ENCODE measurements around the gene MSMB. TPM values are rescaled to one million over a fixed set of nuclear protein-coding genes. Genes with fewer than 3 reads are reported as not detected.

The MSMB gene
- polyA plus RNA-seq, 1 donor (not counting 4 experiments of a cell fraction or from before 2014, with no cell fraction given) = not detected

DNA sequence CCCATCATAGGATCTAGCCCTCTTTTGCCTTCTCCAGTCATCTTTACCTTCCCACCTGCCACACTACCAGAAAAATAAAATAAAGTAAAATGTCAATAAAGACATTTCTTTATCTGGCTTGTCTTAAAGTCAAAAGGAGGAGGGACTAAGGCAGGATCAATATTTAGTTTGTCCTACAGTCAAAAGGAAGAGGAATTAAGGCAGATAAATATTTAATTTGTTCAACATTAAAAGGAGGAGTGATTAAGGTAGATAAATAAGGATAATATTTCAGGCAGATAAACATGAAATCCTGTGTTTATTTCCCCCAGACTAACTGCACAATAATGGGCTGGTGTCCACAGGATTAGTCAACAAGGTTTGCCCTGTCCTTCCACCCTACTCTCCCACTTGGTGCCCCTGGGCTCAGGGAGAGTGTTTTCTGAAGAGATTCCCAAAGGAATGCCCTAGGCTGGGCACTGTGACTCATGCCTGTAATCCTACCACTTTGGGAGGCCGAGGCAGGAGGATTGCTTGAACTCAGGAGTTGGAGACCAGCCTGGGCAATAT lies 18.3 kb upstream of the MSMB start:
- dilution Hi-C loops (cut with MboI; ENCODE audit: extremely low pct_ligation_motif_present, low sequenced_read_pairs) = no loop called here
- no peak overlapping the region for H3K4me3 ChIP-seq (ENCODE audit: control insufficient read depth in 2 of 3, extremely low read depth in 1 of 3, insufficient read depth in 2 of 3, low read depth in 1 of 3, low read length in 3 of 3)
- no peaks in the 10 kb centered on the region for H3K79me2 ChIP-seq (ENCODE audit: control insufficient read depth, insufficient read depth, low read length)
- no peak for DNase-seq (ENCODE audit: low read depth, low spot score)
- no peak for FAIRE-seq
- no peaks in the 10 kb centered on the region for H3K4me1 ChIP-seq (ENCODE audit: control insufficient read depth, extremely low read depth, insufficient read depth, low read length)
- no peaks in the 10 kb centered on the region for H3K27me3 ChIP-seq (ENCODE audit: control insufficient read depth, extremely low read depth, insufficient read depth, low read length)
- H2AFZ ChIP-seq (ENCODE audit: control insufficient read depth, low read length) = no peak overlapping the region
- no peaks in the 10 kb centered on the region for H3K9me1 ChIP-seq (ENCODE audit: control insufficient read depth, extremely low read depth, insufficient read depth, low read length)
- no peak overlapping the region for H3K27ac ChIP-seq (ENCODE audit: control insufficient read depth, insufficient read depth, low read length)
- no peaks in the 10 kb centered on the region for H3K36me3 ChIP-seq (ENCODE audit: control insufficient read depth in 2 of 2, extremely low read depth in 1 of 2, insufficient read depth in 2 of 2, low read length in 2 of 2)
- H4K20me1 ChIP-seq (ENCODE audit: control insufficient read depth, extremely low read depth, insufficient read depth, low read length) = no peaks in the 10 kb centered on the region
- H3K9me3 ChIP-seq (ENCODE audit: control insufficient read depth, low read depth, low read length) = no peaks in the 10 kb centered on the region
- no peak overlapping the region for H3K9ac ChIP-seq (ENCODE audit: control insufficient read depth, extremely low read depth, insufficient read depth, low read length)
- H3K4me2 ChIP-seq (ENCODE audit: control insufficient read depth, extremely low read depth, insufficient read depth, low read depth, low read length) = no peak overlapping the region
- TF ChIP-seq, protein P1, sequence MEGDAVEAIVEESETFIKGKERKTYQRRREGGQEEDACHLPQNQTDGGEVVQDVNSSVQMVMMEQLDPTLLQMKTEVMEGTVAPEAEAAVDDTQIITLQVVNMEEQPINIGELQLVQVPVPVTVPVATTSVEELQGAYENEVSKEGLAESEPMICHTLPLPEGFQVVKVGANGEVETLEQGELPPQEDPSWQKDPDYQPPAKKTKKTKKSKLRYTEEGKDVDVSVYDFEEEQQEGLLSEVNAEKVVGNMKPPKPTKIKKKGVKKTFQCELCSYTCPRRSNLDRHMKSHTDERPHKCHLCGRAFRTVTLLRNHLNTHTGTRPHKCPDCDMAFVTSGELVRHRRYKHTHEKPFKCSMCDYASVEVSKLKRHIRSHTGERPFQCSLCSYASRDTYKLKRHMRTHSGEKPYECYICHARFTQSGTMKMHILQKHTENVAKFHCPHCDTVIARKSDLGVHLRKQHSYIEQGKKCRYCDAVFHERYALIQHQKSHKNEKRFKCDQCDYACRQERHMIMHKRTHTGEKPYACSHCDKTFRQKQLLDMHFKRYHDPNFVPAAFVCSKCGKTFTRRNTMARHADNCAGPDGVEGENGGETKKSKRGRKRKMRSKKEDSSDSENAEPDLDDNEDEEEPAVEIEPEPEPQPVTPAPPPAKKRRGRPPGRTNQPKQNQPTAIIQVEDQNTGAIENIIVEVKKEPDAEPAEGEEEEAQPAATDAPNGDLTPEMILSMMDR (optimal IDR thresholded peaks at IDR 0.05 in 1 of 3, IDR thresholded peaks at IDR 0.05 in 1 of 3, conservative IDR thresholded peaks at IDR 0.05 in 1 of 3; ENCODE audit: extremely low read depth in 1 of 3, insufficient read depth in 2 of 3, low read length in 3 of 3) = no peak
- TF ChIP-seq EZH2 (IDR thresholded peaks at IDR 0.05; ENCODE audit: low read length) = no peak

DNA sequence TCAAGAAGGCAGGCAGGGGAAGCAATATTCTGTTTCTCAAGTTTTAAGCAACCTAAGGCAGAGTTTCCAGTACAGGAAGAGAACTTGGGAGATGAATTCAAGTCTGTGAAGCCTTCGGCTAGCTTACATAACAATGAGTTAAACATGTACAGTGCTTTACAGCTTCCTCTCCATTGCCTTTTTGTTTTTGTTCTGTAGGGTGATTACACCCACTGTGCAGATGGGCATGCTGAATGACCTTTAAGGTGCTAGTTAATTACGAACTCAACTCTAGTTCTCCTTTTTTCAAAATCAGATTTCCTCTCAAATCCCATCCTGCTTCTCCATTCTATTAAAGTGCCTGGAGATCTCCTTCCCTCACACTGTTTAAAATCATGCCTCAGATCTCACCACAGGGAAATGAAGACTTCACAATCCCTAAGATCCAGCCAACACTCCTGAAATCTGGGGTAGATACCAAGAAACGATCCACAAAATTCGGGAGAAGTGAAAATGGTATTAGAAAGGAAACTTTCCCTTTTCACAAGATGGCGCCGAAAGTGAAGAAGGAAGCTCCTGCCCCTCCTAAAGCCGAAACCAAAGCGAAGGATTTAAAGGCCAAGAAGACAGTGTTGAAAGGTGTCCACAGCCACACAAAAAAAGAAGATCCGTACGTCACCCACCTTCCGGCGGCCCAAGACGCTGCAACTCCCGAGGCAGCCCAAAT lies 16.8 kb upstream of the MSMB start:
- Histone ChIP-seq H4K20me1 (ENCODE audit: control insufficient read depth, extremely low read depth, insufficient read depth, low read length) (no peaks in the 10 kb centered on the region), H3K4me2 (ENCODE audit: control insufficient read depth, extremely low read depth, insufficient read depth, low read depth, low read length) (no peak overlapping the region), H3K79me2 (ENCODE audit: control insufficient read depth, insufficient read depth, low read length) (no peaks in the 10 kb centered on the region), H3K4me3 (ENCODE audit: control insufficient read depth in 2 of 3, extremely low read depth in 1 of 3, insufficient read depth in 2 of 3, low read depth in 1 of 3, low read length in 3 of 3) (no peak overlapping the region), H2AFZ (ENCODE audit: control insufficient read depth, low read length) (no peak overlapping the region), H3K4me1 (ENCODE audit: control insufficient read depth, extremely low read depth, insufficient read depth, low read length) (no peaks in the 10 kb centered on the region), H3K9me1 (ENCODE audit: control insufficient read depth, extremely low read depth, insufficient read depth, low read length) (no peaks in the 10 kb centered on the region), H3K27ac (ENCODE audit: control insufficient read depth, insufficient read depth, low read length) (no peak overlapping the region), H3K9me3 (ENCODE audit: control insufficient read depth, low read depth, low read length) (no peaks in the 10 kb centered on the region), H3K9ac (ENCODE audit: control insufficient read depth, extremely low read depth, insufficient read depth, low read length) (no peak overlapping the region), H3K27me3 (ENCODE audit: control insufficient read depth, extremely low read depth, insufficient read depth, low read length) (no peaks in the 10 kb centered on the region), H3K36me3 (ENCODE audit: control insufficient read depth in 2 of 2, extremely low read depth in 1 of 2, insufficient read depth in 2 of 2, low read length in 2 of 2) (no peaks in the 10 kb centered on the region)
- TF ChIP-seq EZH2 (IDR thresholded peaks at IDR 0.05; ENCODE audit: low read length) = no peak
- TF ChIP-seq, protein P1 (optimal IDR thresholded peaks at IDR 0.05 in 1 of 3, IDR thresholded peaks at IDR 0.05 in 1 of 3, conservative IDR thresholded peaks at IDR 0.05 in 1 of 3; ENCODE audit: extremely low read depth in 1 of 3, insufficient read depth in 2 of 3, low read length in 3 of 3) = no peak
- no peak for DNase-seq (ENCODE audit: low read depth, low spot score)
- dilution Hi-C loops (cut with MboI; ENCODE audit: extremely low pct_ligation_motif_present, low sequenced_read_pairs) = no loop called here
- no peak for FAIRE-seq
